ENCODE measurements around the gene TLL2.

The TLL2 gene

GRCh38 chr10:96317067-96317833 is 196.5 kb downstream of the TLL2 start:
- DNase-seq = no peak
